Measurements from ENCODE around the gene NOS2. TPM values are rescaled to one million over a fixed set of nuclear protein-coding genes. Genes with fewer than 3 reads are reported as not detected.
"Not testable (repeated sequence)": the region's sequence is repeated elsewhere in the genome, so short reads cannot be mapped to it uniquely, and the experiment has no call there.

Gene NOS2
- polyA plus RNA-seq, 1 donor from 2014 or later: 0.53 TPM

- no peak for TF ChIP-seq MXI1 (conservative IDR thresholded peaks at IDR 0.05; ENCODE audit: poor library complexity, severe bottlenecking)
- no peak for TF ChIP-seq TAF1 (IDR thresholded peaks at IDR 0.05; ENCODE audit: low read depth)
- TF ChIP-seq EP300 (conservative IDR thresholded peaks at IDR 0.05; ENCODE audit: poor library complexity, severe bottlenecking): no peak
- no peak for TF ChIP-seq RAD21 (conservative IDR thresholded peaks at IDR 0.05)
These were observed 44.4 kb downstream of the NOS2 start (continued) for GRCh38 chr17:27755706-27756466.

- Histone ChIP-seq H3F3A (ENCODE audit: insufficient read depth, low read length, poor library complexity, severe bottlenecking) (no peaks in the 10 kb centered on the region), H3K27ac (ENCODE audit: low read length) (no peak overlapping the region), H3K4me2 (ENCODE audit: low read length) (no peak overlapping the region), H4K20me1 (ENCODE audit: insufficient read depth) (no peaks in the 10 kb centered on the region), H3K4me3 (ENCODE audit: low read length) (no peak overlapping the region), H3K9me3 (ENCODE audit: low read length) (no peaks in the 10 kb centered on the region), H3K27me3 (ENCODE audit: insufficient read depth, low read depth, low read length) (no peaks in the 10 kb centered on the region), H3K79me2 (replicated peaks; ENCODE audit: insufficient read depth, low read length) (no peaks in the 10 kb centered on the region), H3K9ac (ENCODE audit: low read length) (no peak overlapping the region), H3K9me2 (ENCODE audit: insufficient read depth, low read length) (no peaks in the 10 kb centered on the region), H3K36me3 (ENCODE audit: insufficient read depth, low read length) (no peaks in the 10 kb centered on the region), H2AFZ (ENCODE audit: low read depth, low read length) (no peak overlapping the region)
- TF ChIP-seq MXI1 (conservative IDR thresholded peaks at IDR 0.05; ENCODE audit: poor library complexity, severe bottlenecking) (no peak), CTCF (IDR thresholded peaks at IDR 0.05; ENCODE audit: poor library complexity, severe bottlenecking) (no peak), RAD21 (conservative IDR thresholded peaks at IDR 0.05) (no peak), POLR2AphosphoS5 (IDR thresholded peaks at IDR 0.05) (no peak), TAF1 (IDR thresholded peaks at IDR 0.05; ENCODE audit: low read depth) (no peak), EZH2 (IDR thresholded peaks at IDR 0.05; ENCODE audit: borderline replicate concordance, insufficient read depth, low read length, poor library complexity, severe bottlenecking) (no peak), SMC3 (conservative IDR thresholded peaks at IDR 0.05; ENCODE audit: poor library complexity) (no peak), EP300 (conservative IDR thresholded peaks at IDR 0.05; ENCODE audit: poor library complexity, severe bottlenecking) (no peak), REST (IDR thresholded peaks at IDR 0.05; ENCODE audit: borderline replicate concordance) (no peak)
These were observed 45.8 kb downstream of the NOS2 start for GRCh38 chr17:27754549-27754948.

- not testable (repeated sequence) for H3K27ac ChIP-seq (ENCODE audit: low read length); H3F3A ChIP-seq (ENCODE audit: insufficient read depth, low read length, poor library complexity, severe bottlenecking); H3K27me3 ChIP-seq (ENCODE audit: insufficient read depth, low read depth, low read length); H3K4me3 ChIP-seq (ENCODE audit: low read length); H2AFZ ChIP-seq (ENCODE audit: low read depth, low read length); H3K9me3 ChIP-seq (ENCODE audit: low read length); H3K9ac ChIP-seq (ENCODE audit: low read length); H3K79me2 ChIP-seq (replicated peaks; ENCODE audit: insufficient read depth, low read length); H3K4me2 ChIP-seq (ENCODE audit: low read length); H3K36me3 ChIP-seq (ENCODE audit: insufficient read depth, low read length); H3K9me2 ChIP-seq (ENCODE audit: insufficient read depth, low read length); H4K20me1 ChIP-seq (ENCODE audit: insufficient read depth)
These were observed 46.6 kb downstream of the NOS2 start for GRCh38 chr17:27753726-27754125.

GRCh38 chr17:27752831-27753619, 47.3 kb downstream of the NOS2 start:
- H3K79me2 ChIP-seq (replicated peaks; ENCODE audit: insufficient read depth, low read length); H3F3A ChIP-seq (ENCODE audit: insufficient read depth, low read length, poor library complexity, severe bottlenecking): not testable (repeated sequence)

More at GRCh38 chr17:27752831-27753619, 47.3 kb downstream of the NOS2 start:
- H3K9ac ChIP-seq (ENCODE audit: low read length); H4K20me1 ChIP-seq (ENCODE audit: insufficient read depth); H3K9me3 ChIP-seq (ENCODE audit: low read length); H3K27ac ChIP-seq (ENCODE audit: low read length); H3K36me3 ChIP-seq (ENCODE audit: insufficient read depth, low read length); H3K4me2 ChIP-seq (ENCODE audit: low read length); H2AFZ ChIP-seq (ENCODE audit: low read depth, low read length); H3K9me2 ChIP-seq (ENCODE audit: insufficient read depth, low read length); H3K4me3 ChIP-seq (ENCODE audit: low read length); H3K27me3 ChIP-seq (ENCODE audit: insufficient read depth, low read depth, low read length): not testable (repeated sequence)

All from neural cell (in vitro differentiated cells).